ENCODE measurements around the gene PIEZO1. TPM values are rescaled to one million over a fixed set of nuclear protein-coding genes. Genes with fewer than 3 reads are reported as not detected.

PIEZO1 gene
- total and polyA plus RNA-seq, 9 of the 15 experiments (the other 6 are each of a cell fraction or from before 2014, with no cell fraction given) = 3.6 to 432 (median 131) TPM

- TF ChIP-seq SIN3B (IDR thresholded peaks at IDR 0.05; ENCODE audit: low read depth) (0 out of 2 replicates have a peak, but pooled peaks have one; percentile 26), PRMT5 (CRISPR knock-in tag; IDR thresholded peaks at IDR 0.05) (no peak), ZNF740 (CRISPR knock-in tag; IDR thresholded peaks at IDR 0.05) (no peak; the same call in 1 of the 2 replicates), ZNF740 (tag; IDR thresholded peaks at IDR 0.05) (no peak), POLR2AphosphoS2 (IDR thresholded peaks at IDR 0.05; ENCODE audit: low read length) (peak; percentile 13; the same call in 1 of the 2 replicates), LCOR (CRISPR knock-in tag; IDR thresholded peaks at IDR 0.05) (0 out of 2 replicates have a peak, but pooled peaks have one; percentile 31), ZNF280A (IDR thresholded peaks at IDR 0.05; ENCODE audit: low read depth, partially characterized antibody) (no peak), NONO (IDR thresholded peaks at IDR 0.05; ENCODE audit: low read depth in 2 of 2, low read length in 1 of 2) (no peak), ZNF695 (CRISPR knock-in tag; IDR thresholded peaks at IDR 0.05) (no peak), SIN3A (IDR thresholded peaks at IDR 0.05; ENCODE audit: borderline replicate concordance in 2 of 2, control insufficient read depth in 1 of 2, low read depth in 2 of 2, low read length in 2 of 2) (peak; percentile 70 to 90; a peak in 1 of 4 replicates), ELK1 (CRISPR knock-in tag; IDR thresholded peaks at IDR 0.05) (no peak), STAT6 (CRISPR knock-in tag; IDR thresholded peaks at IDR 0.05) (no peak), EWSR1 (IDR thresholded peaks at IDR 0.05; ENCODE audit: borderline replicate concordance, low read depth, partially characterized antibody) (no peak), CREB3L1 (IDR thresholded peaks at IDR 0.05; ENCODE audit: borderline replicate concordance, low read depth) (no peak), BCL6 (CRISPR knock-in tag; IDR thresholded peaks at IDR 0.05) (no peak), NFE2 (IDR thresholded peaks at IDR 0.05; ENCODE audit: low read depth) (peak; percentile 78), DIDO1 (tag; IDR thresholded peaks at IDR 0.05; ENCODE audit: low read depth) (no peak), KDM4B (IDR thresholded peaks at IDR 0.05; ENCODE audit: borderline replicate concordance in 2 of 2, low read depth in 1 of 2) (no peak), FOXK1 (CRISPR knock-in tag; IDR thresholded peaks at IDR 0.05; ENCODE audit: borderline replicate concordance) (no peak)
These were observed 25.3 kb upstream of the PIEZO1 start (continued) for GRCh38 chr16:88810166-88810911.
